ENCODE results near the gene PYCARD.
"Not testable (repeated sequence)": the region's sequence is repeated elsewhere in the genome, so short reads cannot be mapped to it uniquely, and the experiment has no call there.

Gene PYCARD

DNA sequence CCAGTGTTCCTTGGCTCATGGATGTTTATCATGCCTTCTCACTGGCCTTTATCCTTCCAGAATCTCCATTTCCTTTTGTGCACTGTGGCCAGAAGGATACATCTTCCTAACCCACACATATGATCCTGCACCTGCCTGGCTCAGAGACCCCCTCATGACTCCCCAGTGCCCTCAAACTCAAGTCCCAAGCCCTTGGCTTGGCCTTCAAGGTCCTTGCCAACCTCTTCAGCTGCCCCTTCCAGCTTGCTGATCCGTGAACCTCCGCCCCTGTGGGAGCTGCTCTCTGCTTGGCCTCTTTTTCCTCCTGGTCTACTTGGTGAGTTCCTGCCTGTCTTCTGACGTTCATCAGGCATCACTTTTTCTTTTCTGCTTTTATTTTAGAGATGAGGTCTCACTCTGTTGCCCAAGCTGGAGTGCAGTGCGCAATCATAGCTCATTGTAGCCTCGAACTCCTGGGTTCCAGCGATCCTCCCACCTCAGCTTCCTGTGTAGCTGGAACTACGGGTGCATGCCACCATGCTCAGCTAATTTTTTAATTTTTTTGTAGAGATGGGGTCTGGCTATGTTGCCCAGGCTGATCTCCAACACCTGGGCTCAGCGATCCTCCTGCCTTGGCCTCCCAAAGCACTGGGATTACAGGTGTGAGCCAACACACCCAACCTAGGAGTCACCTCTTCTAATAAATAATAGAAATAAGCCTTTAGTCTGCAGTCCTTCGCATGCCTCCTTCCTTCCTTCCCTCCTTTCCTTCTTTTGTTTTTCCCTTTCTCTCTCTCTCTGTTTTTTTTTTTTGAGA, 2.5 kb upstream of the PYCARD start:
- TF ChIP-seq, protein P1, sequence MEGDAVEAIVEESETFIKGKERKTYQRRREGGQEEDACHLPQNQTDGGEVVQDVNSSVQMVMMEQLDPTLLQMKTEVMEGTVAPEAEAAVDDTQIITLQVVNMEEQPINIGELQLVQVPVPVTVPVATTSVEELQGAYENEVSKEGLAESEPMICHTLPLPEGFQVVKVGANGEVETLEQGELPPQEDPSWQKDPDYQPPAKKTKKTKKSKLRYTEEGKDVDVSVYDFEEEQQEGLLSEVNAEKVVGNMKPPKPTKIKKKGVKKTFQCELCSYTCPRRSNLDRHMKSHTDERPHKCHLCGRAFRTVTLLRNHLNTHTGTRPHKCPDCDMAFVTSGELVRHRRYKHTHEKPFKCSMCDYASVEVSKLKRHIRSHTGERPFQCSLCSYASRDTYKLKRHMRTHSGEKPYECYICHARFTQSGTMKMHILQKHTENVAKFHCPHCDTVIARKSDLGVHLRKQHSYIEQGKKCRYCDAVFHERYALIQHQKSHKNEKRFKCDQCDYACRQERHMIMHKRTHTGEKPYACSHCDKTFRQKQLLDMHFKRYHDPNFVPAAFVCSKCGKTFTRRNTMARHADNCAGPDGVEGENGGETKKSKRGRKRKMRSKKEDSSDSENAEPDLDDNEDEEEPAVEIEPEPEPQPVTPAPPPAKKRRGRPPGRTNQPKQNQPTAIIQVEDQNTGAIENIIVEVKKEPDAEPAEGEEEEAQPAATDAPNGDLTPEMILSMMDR (IDR thresholded peaks at IDR 0.05; ENCODE audit: extremely low read depth, insufficient read depth, missing control alignments): no peak
- in situ Hi-C loops (cut with MboI; ENCODE audit: low pct_unique_long_range_greater_than_20kb, low sequenced_read_pairs, unreplicated experiment): loop anchor here (10.0 kb wide), 1 partner anchor 240 kb away; the partner anchor contains the start of gene ZNF843
- no peak for DNase-seq (ENCODE audit: low spot score)

DNA sequence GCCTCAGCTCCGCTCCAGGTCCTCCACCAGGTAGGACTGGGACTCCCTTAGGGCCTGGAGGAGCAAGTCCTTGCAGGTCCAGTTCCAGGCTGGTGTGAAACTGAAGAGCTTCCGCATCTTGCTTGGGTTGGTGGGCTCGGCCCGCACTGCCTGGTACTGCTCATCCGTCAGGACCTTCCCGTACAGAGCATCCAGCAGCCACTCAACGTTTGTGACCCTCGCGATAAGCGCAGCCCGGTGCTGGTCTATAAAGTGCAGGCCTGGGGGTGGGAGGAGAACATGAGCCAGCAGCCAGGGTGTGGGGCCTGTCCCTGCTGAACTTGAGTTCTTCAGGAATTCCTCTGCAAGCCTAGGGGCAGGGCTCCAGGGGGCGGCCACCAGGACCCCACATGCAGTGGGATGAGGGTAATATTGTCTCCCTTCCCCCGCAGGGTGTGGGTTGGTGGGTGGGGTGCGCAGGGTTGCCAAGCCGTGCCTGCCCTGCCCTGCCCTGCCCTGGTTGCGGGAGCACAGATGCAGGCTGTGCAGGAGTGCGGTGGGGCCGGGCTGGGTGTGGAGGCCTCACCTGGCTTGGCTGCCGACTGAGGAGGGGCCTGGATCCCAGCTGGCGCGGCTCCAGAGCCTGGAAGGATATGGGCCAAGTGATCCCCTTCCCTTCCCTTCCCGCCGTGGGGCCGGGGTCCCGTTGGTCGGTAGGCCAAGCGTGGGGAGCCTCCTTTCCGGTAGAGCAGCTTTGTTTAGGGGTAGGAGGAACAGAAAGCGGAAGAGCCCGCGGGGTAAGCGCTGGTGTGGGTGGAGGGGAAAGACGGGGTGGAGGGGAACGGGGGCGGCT, 762 bp downstream of the PYCARD start:
- TF ChIP-seq, protein P1 (IDR thresholded peaks at IDR 0.05; ENCODE audit: extremely low read depth, insufficient read depth, missing control alignments): no peak
- in situ Hi-C loops (cut with MboI; ENCODE audit: low pct_unique_long_range_greater_than_20kb, low sequenced_read_pairs, unreplicated experiment): loop anchor here (10.0 kb wide), 1 partner anchor 243 kb away; the partner anchor contains the start of gene ZNF843
- DNase-seq (ENCODE audit: low spot score): peak; percentile 78

DNA sequence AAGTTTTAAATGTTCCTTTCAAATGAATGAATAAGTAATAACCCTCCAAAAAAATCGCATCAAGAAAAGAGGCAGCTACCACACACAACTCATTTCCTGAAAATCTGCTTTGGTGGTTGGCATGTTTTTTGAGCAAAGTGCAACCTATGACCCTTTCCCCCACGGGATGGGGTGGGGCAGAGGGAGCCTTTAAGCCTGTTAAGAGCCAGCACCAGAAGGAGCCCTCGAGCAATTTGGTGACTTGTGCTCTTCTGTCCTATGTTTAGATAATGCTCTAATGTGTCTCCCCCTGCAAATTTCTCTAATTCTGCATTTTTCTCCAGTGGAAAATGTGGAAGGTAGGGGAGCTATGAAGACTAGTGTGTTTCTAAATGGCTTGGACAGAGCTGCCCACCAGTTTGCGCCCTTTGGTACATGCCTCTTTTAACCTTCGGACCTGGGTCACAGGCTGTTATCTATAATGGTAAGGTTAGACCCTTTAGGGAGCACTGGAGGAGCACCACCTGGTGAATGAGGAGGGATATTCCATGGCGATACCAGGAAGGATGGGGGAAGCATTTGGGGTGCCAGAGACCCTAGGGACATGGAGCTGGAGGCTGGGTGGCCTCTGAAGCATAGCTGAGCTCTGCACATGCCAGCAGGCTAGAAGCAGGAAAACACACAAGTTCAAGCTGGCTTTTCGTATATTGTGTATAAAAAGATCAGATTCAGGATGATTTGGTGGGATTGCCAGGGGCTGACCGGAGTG, 1.6 kb downstream of the PYCARD start:
- in situ Hi-C loops (cut with MboI; ENCODE audit: low pct_unique_long_range_greater_than_20kb, low sequenced_read_pairs, unreplicated experiment): loop anchor here (10.0 kb wide), 1 partner anchor 244 kb away; the partner anchor contains the start of gene ZNF843

DNA sequence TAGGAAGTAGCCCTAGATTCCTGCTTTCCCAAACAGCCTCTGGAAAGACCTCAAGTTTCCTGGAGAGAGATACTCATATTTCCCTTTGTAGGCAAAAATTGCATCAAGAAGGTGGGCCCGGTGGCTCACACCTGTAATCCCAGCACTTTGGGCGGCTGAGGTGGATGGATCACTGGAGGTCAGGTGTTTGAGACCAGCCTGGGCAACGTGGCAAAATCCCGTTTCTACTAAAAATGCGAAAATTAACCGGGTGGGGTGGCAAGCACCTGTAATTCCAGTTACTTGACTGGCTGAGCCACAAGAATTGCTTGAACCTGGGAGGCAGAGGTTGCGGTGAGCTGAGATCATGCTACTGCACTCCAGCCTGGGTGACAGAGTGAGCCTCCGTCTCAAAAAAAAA, 2.4 kb downstream of the PYCARD start:
- in situ Hi-C loops (cut with MboI; ENCODE audit: low pct_unique_long_range_greater_than_20kb, low sequenced_read_pairs, unreplicated experiment): loop anchor here (10.0 kb wide), 1 partner anchor 245 kb away; the partner anchor contains the start of gene ZNF843
- DNase-seq (ENCODE audit: low spot score): not testable (repeated sequence)

More for the DNA sequence above, 1.6 kb downstream of the PYCARD start:
- TF ChIP-seq, protein P1 (IDR thresholded peaks at IDR 0.05; ENCODE audit: extremely low read depth, insufficient read depth, missing control alignments): no peak
- DNase-seq (ENCODE audit: low spot score): no peak

DNA sequence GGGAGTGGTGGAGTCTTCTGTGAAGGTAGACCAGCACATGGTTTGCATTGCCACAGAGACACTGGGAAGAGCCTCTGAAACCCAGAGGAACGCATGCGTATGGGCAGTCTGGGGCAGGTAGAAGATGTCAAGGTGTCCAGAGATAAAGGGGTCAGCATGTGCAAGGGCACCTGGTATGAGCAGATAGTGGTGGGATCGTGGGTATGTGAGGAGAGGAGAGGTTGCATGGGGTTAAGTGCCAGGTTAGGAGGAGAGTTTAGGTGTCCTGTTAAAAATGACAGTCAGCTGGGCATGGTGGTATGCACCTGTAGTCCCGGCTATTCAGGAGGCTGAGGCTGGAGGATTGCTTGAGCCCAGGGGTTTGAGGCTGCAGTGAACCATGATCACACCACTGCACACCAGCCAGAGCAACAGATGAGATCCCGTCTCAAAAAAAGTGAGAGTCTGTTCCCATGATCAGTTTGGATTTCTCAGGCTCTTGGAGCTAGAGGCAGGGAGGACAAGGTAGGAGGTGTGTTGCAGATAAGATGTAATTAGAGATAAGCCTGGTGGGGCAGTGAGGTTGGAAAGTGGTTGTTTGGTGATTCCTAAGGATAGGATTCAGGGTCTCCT, 3.0 kb downstream of the PYCARD start:
- in situ Hi-C loops (cut with MboI; ENCODE audit: low pct_unique_long_range_greater_than_20kb, low sequenced_read_pairs, unreplicated experiment): loop anchor here (10.0 kb wide), 1 partner anchor 245 kb away; the partner anchor contains the start of gene ZNF843
- TF ChIP-seq, protein P1 (IDR thresholded peaks at IDR 0.05; ENCODE audit: extremely low read depth, insufficient read depth, missing control alignments): no peak
- no peak for DNase-seq (ENCODE audit: low spot score)

DNA sequence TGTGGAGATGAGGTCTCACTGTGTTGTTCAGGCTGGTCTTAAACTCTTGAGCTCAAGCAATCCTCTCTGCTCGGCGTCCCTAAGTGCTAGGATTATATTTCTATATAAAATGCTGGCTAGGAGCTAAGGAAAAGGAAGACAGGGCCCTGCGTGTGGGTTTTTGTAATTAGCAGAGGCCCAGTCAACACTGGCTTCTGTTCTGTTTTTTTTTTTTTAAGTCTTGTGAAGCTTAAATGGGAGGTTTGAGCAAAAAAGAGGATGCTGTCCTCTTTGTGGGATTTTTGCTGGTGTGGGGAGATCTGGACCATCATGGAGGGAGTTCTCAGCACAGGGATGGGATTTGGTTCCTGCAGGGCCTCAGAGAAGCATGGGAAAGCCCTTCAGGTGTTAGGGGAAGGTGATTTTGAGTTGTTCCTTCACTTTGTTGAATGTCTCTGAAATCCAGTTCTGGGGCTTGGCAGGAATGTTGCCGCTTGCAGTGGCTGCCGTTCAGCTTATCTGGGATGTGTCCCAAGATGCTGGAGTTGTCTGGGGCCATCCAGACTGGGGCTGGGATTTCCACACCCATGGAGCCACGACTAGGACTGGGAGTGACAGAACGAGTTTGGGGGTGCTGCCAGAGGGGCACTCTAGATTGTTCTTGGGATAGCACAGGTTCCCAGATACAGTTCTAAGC, 4.2 kb downstream of the PYCARD start:
- in situ Hi-C loops (cut with MboI; ENCODE audit: low pct_unique_long_range_greater_than_20kb, low sequenced_read_pairs, unreplicated experiment): no loop called here
- TF ChIP-seq, protein P1 (IDR thresholded peaks at IDR 0.05; ENCODE audit: extremely low read depth, insufficient read depth, missing control alignments): no peak
- no peak for DNase-seq (ENCODE audit: low spot score)

Measured in GM13977 (cell line).